GM18870 (cell line): Measurements from ENCODE around the gene RNF114.

ENCODE experiments used
- ATAC-seq: cut with Tn5 transposase; IDR thresholded peaks from one replicate; pipeline ENCODE4 v1.9.1; 2021; ENCODE audit warnings: moderate library complexity; ENCODE audit not compliant: unreplicated experiment

The RNF114 gene

GRCh38 chr20:49901588-49901987 lies 34.6 kb upstream of the RNF114 start:
- ATAC-seq, result no peak

GRCh38 chr20:49904440-49905214 lies 31.6 kb upstream of the RNF114 start:
- no peak for ATAC-seq

GRCh38 chr20:49905415-49906091 lies 30.6 kb upstream of the RNF114 start:
- ATAC-seq, result no peak

- ATAC-seq, result no peak
Measured at GRCh38 chr20:49906101-49906604, 30.0 kb upstream of the RNF114 start.

- ATAC-seq, result no peak
Measured at GRCh38 chr20:49906615-49907154, 29.5 kb upstream of the RNF114 start.

GRCh38 chr20:49907405-49908257 lies 28.6 kb upstream of the RNF114 start:
- no peak for ATAC-seq

GRCh38 chr20:49908258-49908565 lies 28.0 kb upstream of the RNF114 start:
- ATAC-seq, result no peak

GRCh38 chr20:49909499-49910339 lies 26.5 kb upstream of the RNF114 start:
- ATAC-seq, result no peak

GRCh38 chr20:49910340-49910706 lies 25.9 kb upstream of the RNF114 start:
- ATAC-seq, result no peak

- ATAC-seq, result no peak
Measured at GRCh38 chr20:49913399-49914047, 22.7 kb upstream of the RNF114 start.

GRCh38 chr20:49914310-49915117 lies 21.7 kb upstream of the RNF114 start:
- peak; percentile 21 for ATAC-seq

GRCh38 chr20:49915118-49915379 lies 21.1 kb upstream of the RNF114 start:
- ATAC-seq, result peak; percentile 31

GRCh38 chr20:49915380-49916145 lies 20.6 kb upstream of the RNF114 start, which contains the start of gene SPATA2:
SPATA2 (minus strand) TSS chr20:49915529; CDS start chr20:49908490, 7,039 bp downstream.
- ATAC-seq, result peak; percentile 74

- ATAC-seq, result no peak
Measured at GRCh38 chr20:49916146-49917002, 19.8 kb upstream of the RNF114 start.

- ATAC-seq, result no peak
Measured at GRCh38 chr20:49918446-49918845, 17.8 kb upstream of the RNF114 start.

GRCh38 chr20:49919009-49919408 lies 17.2 kb upstream of the RNF114 start:
- no peak for ATAC-seq

- ATAC-seq, result no peak
Measured at GRCh38 chr20:49919461-49919860, 16.7 kb upstream of the RNF114 start.

GRCh38 chr20:49924247-49924646 lies 11.9 kb upstream of the RNF114 start:
- no peak for ATAC-seq
